IgD-negative memory B cell (primary cell): Measurements from ENCODE around the gene CDC45. TPM values are rescaled to one million over a fixed set of nuclear protein-coding genes. Genes with fewer than 3 reads are reported as not detected.
"Not testable (repeated sequence)": the region's sequence is repeated elsewhere in the genome, so short reads cannot be mapped to it uniquely, and the experiment has no call there.

Source experiments
- H3K27ac Mint-ChIP-seq, 3 donors: one replicate each; pipeline ENCODE4 v1.8.0; 2020 to 2022; ENCODE audit warnings: mild to moderate bottlenecking in 3 of 3, mixed read lengths in 3 of 3, moderate library complexity in 1 of 3
- H3K27me3 Mint-ChIP-seq: one replicate; pipeline ENCODE4 v1.8.0; 2021; ENCODE audit warnings: mixed read lengths
- H3K36me3 Mint-ChIP-seq: one replicate; pipeline ENCODE4 v1.8.0; 2020; ENCODE audit warnings: mild to moderate bottlenecking, mixed read lengths
- H3K4me1 Mint-ChIP-seq, 3 donors: one replicate each; pipeline ENCODE4 v1.8.0; 2020 to 2022; ENCODE audit warnings: mixed read lengths in 3 of 3, mild to moderate bottlenecking in 1 of 3
- H3K4me3 Mint-ChIP-seq, 4 donors: one replicate each; pipeline ENCODE4 v1.8.0; 2020 to 2022; ENCODE audit warnings: mild to moderate bottlenecking in 4 of 4, mixed read lengths in 4 of 4, moderate library complexity in 3 of 4
- H3K9me3 Mint-ChIP-seq, 3 donors: one replicate each; pipeline ENCODE4 v1.8.0; 2020 to 2021; ENCODE audit warnings: mixed read lengths in 3 of 3, mild to moderate bottlenecking in 1 of 3
- polyA plus RNA-seq: library from polyadenylated mRNA; unstranded; fragments of 300-500 nt; fragmentation: Illumina TruSeq; gene quantifications from one replicate; pipeline ENCODE4 v1.2.3, GENCODE V29; 2021

The CDC45 gene
- polyA plus RNA-seq, 1 donor from 2014 or later, result 0.39 TPM

DNA sequence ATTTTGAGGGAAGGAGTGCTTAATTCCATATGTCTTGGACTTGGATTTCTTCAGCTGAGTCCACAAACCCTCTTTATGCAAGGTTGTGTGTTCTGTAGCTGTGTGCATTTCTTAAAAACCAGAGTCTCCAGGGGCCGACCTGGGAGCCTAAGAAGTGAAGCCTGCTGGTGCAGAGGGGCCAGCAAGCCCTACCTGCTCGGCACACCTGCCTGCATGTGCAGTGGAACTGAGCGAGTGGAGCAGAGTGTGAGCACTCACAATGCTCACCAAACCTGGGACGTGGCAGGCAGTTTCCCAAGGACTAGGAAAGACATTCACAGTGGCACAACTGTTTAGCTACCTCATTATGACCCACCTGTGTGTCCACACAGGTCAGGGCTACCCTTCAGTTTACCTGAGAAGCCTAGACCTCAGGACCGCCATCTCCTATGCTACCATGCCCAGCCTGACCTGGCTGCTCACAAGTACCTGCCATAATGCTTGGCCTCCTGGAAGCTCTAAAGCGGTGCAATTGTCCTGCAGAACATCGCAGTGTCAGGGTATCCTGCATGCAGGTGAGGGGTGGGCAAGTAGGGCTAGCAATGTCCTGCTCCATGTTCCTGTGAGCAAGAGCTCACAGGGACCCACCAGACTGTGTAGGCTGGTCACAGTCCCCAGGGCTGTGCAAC lies 36.0 kb upstream of the CDC45 start:
- H3K4me1 Mint-ChIP-seq, result peaks cover 22 to 37% (median 25%) of the 10 kb centered on the region in 3 donors
- no peaks in the 10 kb centered on the region for H3K9me3 Mint-ChIP-seq
- H3K36me3 Mint-ChIP-seq, result peaks cover 2% of the 10 kb centered on the region
- peak overlapping the region in 1 of 4 donors; percentile 48 for H3K4me3 Mint-ChIP-seq
- H3K27me3 Mint-ChIP-seq, result no peaks in the 10 kb centered on the region
- H3K27ac Mint-ChIP-seq, result peak overlapping the region in 2 of 3 donors; percentile 1 to 34

DNA sequence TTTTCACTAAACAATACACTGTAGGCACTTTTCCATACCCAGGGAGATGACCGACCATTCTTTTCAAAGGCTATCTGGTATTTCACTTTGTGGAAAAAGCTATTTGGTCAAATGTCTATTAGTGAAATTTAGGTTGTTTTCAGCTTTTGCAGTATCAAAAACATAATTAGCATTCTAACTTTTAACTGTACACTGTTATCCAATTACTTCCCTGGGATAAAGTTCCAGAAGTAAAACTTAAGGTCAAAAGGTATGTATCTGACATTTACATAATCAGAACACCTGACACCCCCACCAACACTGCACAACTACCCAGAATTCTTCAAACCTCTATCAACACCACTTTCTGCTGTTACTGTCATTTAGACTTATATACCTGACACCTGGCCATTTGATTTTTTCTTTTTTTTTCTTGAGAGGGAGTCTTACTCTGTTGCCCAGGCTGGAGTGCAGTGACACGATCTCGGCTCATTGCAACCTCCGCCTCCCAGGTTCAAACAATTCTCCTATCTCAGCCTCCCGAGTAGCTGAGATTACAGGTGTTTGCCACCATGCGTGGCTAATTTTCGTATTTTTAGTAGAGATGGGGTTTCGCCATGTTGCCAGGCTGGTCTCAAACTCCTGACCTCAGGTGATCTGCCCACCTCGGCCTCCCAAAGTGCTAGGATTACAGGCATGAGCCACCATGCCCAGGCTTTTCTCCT lies 34.3 kb upstream of the CDC45 start:
- peaks cover 25 to 38% (median 25%) of the 10 kb centered on the region in 3 donors for H3K4me1 Mint-ChIP-seq
- H3K4me3 Mint-ChIP-seq, result peak overlapping the region in 3 of 4 donors; percentile 4 to 72 (median 57)
- not testable (repeated sequence) for H3K9me3 Mint-ChIP-seq, H3K27me3 Mint-ChIP-seq, H3K36me3 Mint-ChIP-seq
- peak overlapping the region in 2 of 3 donors; percentile 6 to 31 for H3K27ac Mint-ChIP-seq

DNA sequence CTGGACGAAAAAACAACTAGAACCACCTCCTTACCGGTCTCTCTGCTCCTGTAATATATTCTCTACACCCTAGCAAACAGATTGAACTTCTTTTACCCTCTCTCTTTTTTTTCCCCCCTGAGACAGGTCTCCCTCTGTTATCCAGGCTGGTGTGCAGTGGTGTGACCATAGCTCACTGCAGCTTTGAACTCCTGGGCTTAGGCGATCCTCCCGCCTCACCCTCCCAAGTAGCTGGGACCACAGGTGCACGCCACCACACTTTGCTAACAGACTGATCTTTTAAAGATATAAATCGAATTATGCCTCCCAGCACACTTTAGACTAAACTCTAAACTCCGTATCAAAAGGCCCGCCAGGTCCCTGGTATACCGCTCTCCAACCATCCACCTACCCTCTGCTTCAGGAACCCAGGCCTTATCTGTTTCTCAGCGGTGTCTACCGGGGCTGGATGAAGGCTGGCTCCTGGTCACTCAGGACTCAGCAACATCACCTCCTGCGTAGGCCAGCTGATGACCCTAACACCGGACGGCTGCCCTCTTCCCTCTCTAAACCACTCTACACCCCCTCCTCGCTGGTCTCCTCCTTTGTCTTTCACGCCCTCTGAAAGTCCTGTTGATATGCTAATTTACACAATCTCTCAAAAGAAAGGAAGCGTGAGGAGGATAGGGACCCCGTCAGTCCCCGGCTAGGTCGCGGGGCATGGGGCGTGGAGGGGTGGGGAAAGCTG lies 33.0 kb upstream of the CDC45 start:
- Mint-ChIP-seq H3K27me3 (no peaks in the 10 kb centered on the region), H3K4me1 (peaks cover 22 to 37% (median 25%) of the 10 kb centered on the region in 3 donors), H3K4me3 (peak overlapping the region; percentile 84 to 98 (median 98)), H3K36me3 (peaks cover 2% of the 10 kb centered on the region), H3K9me3 (no peaks in the 10 kb centered on the region), H3K27ac (peak overlapping the region; percentile 81 to 97 (median 82))

DNA sequence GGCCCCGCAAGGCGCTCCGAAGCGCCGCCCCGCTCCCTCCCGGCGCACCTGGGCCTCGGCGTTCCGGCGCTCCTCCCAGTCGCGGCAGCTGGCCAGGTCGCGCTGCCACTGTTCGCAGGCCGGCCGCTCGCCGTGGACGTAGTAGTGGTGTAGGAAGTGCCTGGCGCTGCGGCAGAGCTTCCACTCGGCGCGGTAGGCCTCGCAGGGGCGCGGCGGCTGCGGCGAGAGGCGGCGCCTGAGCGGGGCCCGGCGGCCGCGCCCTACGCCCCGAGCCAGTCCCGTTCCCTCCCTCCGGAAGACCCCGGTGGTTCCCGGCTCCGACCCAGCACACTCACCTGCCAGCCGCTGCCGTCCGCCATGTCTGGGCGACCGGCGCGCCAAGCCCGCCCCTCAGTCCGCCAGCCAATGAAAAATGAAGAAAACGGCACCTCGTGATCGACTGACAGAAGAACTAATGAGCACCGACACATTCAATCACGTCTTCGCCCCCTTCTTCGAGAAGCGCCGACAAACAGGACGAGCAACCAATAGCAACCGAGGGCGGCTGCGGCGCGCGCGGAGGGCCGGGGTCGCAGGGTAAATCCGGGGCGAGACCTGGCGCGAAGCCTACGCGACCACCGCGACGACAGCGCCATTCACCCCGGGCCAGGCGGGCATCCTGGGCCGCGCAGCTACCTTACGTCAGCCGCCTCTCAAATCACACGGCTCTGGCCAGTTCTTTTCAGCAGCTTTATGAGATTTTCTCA lies 32.2 kb upstream of the CDC45 start, which contains the start of gene C22orf39:
TSS of gene C22orf39 (minus strand) at position 382 of the 746 bp plus-strand sequence. CDS start at position 359, 23 bp downstream.
- H3K9me3 Mint-ChIP-seq, result no peaks in the 10 kb centered on the region
- H3K27me3 Mint-ChIP-seq, result no peaks in the 10 kb centered on the region
- peaks cover 2% of the 10 kb centered on the region for H3K36me3 Mint-ChIP-seq
- peak within 1 kb of the TSS; percentile 84 to 98 (median 98) for H3K4me3 Mint-ChIP-seq
- H3K4me1 Mint-ChIP-seq, result peaks cover 22 to 35% (median 23%) of the 10 kb centered on the region in 3 donors
- peak within 1 kb of the TSS; percentile 83 to 99 (median 97) for H3K27ac Mint-ChIP-seq

DNA sequence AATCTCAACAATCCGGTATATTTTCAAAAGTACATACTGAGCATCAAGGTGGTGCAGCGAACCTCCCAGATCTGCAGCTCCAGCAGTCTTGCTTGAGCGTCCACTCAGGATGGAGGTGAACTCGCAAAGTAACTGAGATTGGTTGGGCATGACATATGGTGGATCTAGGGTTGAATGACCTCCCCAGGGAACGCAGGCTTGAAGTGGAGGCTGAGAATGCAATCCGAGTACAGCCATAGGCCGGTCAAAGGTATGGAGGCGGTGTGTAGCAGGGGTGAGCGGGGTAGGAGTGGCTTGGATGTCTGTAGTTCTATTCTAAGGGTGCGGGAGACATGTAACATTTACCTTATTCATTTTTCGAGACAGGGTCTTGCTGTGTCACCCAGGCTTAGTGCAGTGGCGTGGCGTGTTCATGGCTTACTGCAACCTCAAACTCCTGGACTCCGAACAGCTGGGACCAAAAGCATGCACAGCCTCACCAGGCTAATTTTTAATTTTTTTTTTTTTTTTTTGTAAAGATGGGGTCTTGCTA lies 31.6 kb upstream of the CDC45 start:
- H3K4me1 Mint-ChIP-seq, result peaks cover 22 to 34% (median 23%) of the 10 kb centered on the region in 3 donors
- H3K27ac Mint-ChIP-seq, result peak overlapping the region; percentile 83 to 99 (median 96)
- H3K9me3 Mint-ChIP-seq, result no peaks in the 10 kb centered on the region
- peaks cover 2% of the 10 kb centered on the region for H3K36me3 Mint-ChIP-seq
- H3K27me3 Mint-ChIP-seq, result no peaks in the 10 kb centered on the region
- H3K4me3 Mint-ChIP-seq, result peak overlapping the region; percentile 84 to 98 (median 98)

DNA sequence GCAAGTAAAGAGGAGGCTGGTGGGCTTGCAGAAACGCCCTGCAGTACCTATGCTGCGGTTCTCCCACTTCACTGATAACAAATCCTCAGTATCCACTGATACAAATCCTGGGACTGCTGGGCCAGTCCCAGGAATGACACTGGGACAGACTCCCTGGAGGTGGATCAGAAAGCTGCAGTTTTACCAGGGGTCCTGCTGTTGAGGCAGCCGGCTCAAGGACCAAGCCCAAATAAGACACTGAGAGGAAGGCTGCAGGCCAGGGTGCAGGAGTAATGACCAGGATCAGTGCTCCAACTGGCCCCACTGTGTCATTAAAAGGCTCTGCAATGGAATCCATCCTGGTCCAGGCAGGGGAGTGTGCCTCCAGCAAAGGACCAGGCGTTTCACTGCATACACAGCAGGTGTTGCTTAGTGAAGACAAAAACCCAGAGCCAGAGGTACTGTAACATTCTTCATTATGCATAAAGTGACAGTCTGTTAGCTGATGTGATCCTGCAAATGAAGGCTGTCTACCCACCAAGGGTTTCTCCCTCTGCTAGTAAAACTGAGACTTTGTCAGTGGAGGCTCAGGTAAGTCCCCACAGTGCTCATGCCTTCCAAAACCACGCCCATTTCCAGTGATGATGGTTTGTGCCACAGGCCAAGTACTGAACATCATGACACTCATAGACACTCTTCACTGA lies 30.8 kb upstream of the CDC45 start:
- H3K4me3 Mint-ChIP-seq, result peak overlapping the region in 2 of 4 donors; percentile 36 to 58
- H3K27ac Mint-ChIP-seq, result peak overlapping the region; percentile 32 to 96 (median 59)
- H3K4me1 Mint-ChIP-seq, result peaks cover 22 to 27% (median 23%) of the 10 kb centered on the region in 3 donors
- peaks cover 2% of the 10 kb centered on the region for H3K36me3 Mint-ChIP-seq
- H3K9me3 Mint-ChIP-seq, result no peaks in the 10 kb centered on the region
- H3K27me3 Mint-ChIP-seq, result no peaks in the 10 kb centered on the region

DNA sequence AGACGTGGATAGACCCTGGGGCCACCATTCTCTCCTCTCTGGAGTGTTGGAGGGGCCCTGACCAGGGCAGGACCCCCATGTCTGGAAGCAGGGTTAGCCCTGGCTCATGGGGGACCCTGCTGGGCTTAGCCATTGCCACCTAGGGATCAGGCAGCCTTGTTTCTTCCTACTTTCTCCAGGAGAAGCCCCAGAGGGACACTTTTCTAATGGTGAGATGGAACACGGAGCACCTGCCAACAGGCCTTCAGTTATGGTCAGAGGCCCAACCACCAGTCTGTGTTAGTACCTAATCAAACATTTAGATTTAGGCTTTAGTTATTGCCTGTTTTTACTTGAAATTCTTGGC lies 30.3 kb upstream of the CDC45 start:
- H3K27ac Mint-ChIP-seq, result peak overlapping the region in 2 of 3 donors; percentile 32 to 67
- H3K4me3 Mint-ChIP-seq, result peak overlapping the region in 1 of 4 donors; percentile 13
- no peaks in the 10 kb centered on the region for H3K27me3 Mint-ChIP-seq
- no peaks in the 10 kb centered on the region for H3K36me3 Mint-ChIP-seq
- peaks cover 22 to 26% (median 23%) of the 10 kb centered on the region in 3 donors for H3K4me1 Mint-ChIP-seq
- no peaks in the 10 kb centered on the region for H3K9me3 Mint-ChIP-seq

DNA sequence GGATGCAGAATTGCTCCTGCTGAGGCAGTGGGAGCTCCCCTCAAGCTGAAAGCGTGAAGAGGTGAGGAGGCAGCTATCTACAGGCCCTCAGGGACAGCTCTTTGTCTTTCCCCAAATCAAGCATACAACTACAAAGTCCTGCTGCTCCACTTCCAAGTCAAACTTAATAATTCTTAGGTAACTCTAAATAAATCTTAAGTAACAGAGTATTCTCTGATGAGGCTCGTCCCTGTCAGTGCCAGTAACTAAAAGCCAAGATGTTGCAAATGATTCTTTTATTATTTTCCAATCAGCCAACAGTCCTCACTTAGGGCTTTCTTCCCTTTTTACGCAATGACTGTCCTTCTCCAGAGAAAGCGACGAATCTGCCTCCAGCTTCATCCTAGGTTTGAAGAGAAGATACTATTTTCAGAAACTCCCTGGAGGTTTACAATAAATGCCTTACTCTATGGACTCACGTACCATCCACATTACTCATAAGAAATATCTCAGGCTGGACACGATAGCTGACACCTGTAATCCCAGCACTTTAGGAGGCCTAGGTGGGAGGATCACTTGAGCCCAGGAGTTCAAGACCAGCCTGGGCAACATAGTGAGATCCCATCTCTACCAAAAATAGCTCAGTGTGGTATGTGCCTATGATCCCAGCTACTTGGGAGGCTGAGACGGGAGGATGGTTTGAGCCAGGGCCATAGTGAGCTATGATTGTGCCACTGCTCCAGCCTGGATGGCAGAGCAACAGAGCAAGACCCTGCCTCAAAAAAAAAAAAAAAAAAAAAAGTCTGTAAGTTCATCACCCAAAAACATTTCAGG lies 29.2 kb upstream of the CDC45 start:
- Mint-ChIP-seq H3K9me3 (no peaks in the 10 kb centered on the region), H3K27ac (no peak overlapping the region), H3K4me1 (peaks cover 15 to 21% (median 20%) of the 10 kb centered on the region in 3 donors), H3K4me3 (peak overlapping the region in 1 of 4 donors; percentile 26), H3K36me3 (no peaks in the 10 kb centered on the region), H3K27me3 (no peaks in the 10 kb centered on the region)

DNA sequence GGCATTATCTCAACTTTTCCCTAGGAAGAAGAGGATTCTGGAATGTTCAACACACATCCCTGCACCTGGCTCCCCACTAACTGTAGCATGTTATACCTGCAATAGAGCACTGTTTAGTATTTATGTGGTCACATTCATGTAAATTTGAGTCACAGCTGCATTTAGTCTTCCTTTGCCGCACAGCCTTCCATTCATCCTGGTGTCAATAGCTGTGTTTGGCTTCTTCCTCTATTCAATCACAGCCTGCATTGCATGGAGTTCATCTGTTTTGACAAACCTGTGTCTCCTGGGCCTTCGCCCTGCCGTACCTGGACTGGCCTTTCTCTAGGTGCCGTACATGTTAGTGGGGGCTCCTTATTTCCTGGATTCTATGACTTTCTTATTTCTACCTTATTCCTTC lies 28.1 kb upstream of the CDC45 start:
- peak overlapping the region in 1 of 4 donors; percentile 56 for H3K4me3 Mint-ChIP-seq
- no peaks in the 10 kb centered on the region for H3K9me3 Mint-ChIP-seq
- H3K36me3 Mint-ChIP-seq, result peaks cover 1% of the 10 kb centered on the region
- no peak overlapping the region for H3K27ac Mint-ChIP-seq
- H3K4me1 Mint-ChIP-seq, result peaks cover 10 to 16% (median 14%) of the 10 kb centered on the region in 3 donors
- no peaks in the 10 kb centered on the region for H3K27me3 Mint-ChIP-seq

DNA sequence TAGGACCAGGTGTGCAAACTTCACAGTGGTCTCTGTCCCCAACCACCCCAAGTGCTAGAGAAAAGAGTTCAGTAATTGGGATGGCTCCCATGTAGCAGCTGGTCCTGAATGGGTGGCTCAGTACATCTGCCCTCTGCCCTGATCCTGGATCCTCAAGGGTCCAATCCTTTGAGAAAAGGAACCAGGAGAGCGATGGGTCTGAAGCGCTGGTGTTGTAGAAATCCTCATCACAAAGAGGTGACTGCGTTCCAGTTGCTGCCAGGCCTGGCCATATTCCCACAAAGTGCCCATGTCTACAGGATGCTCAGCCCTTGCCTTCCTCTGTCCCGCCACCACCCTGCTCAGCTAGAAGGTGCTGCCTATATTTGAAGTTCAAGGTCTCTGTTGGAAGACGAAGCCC lies 26.0 kb upstream of the CDC45 start:
- Mint-ChIP-seq H3K4me3 (no peak overlapping the region), H3K4me1 (peaks cover 0 to 6% (median under 1%) of the 10 kb centered on the region in 3 donors), H3K36me3 (peaks cover 1% of the 10 kb centered on the region), H3K27me3 (no peaks in the 10 kb centered on the region), H3K27ac (peak overlapping the region in 1 of 3 donors; percentile 23), H3K9me3 (no peaks in the 10 kb centered on the region)

DNA sequence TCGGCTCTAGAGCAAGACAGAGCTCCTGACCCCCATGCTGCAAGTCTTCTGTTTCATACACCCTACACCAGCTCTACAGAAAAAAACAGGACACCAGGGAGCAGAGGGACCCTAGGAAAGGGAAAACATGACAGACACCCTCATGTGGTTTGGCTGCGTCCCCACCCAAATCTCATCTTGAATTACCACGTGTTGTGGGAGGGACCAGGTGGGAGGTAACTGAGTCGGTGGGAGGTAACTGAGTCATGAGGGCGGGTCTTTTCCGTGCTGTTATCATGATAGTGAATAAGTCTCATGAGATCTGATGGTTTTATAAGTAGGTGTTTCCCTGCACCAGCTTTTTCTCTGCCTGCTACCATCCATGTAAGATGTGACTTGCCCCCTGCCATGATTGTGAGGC lies 25.6 kb upstream of the CDC45 start:
- H3K27me3 Mint-ChIP-seq, result no peaks in the 10 kb centered on the region
- H3K27ac Mint-ChIP-seq, result peak overlapping the region in 1 of 3 donors; percentile 23
- peaks cover 0 to 4% (median 0%) of the 10 kb centered on the region in 3 donors for H3K4me1 Mint-ChIP-seq
- H3K4me3 Mint-ChIP-seq, result peak overlapping the region in 1 of 4 donors; percentile 65
- H3K36me3 Mint-ChIP-seq, result peaks cover 1% of the 10 kb centered on the region
- no peaks in the 10 kb centered on the region for H3K9me3 Mint-ChIP-seq

DNA sequence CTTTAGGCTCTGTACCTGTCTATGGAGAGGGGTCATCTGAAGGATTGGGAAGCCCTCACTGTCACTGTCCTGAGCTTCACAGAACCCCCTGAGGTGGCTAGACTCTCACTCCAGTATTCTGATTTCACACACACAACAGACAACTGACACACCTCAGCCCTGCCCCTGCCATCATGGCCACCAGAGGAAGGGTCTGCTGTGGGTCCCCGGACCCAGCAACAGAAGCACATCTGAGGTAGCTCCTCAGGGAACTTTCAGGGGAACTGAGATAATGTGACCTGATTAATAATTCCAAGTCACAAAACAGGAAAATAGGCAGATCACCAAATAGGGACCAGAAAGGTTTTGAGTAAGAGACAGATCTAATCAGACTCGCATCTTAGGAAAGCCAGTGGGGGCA lies 24.7 kb upstream of the CDC45 start:
- Mint-ChIP-seq H3K4me1 (peaks cover 0 to 4% (median 0%) of the 10 kb centered on the region in 3 donors), H3K36me3 (peaks cover 2% of the 10 kb centered on the region), H3K4me3 (no peak overlapping the region), H3K27ac (no peak overlapping the region), H3K9me3 (no peaks in the 10 kb centered on the region), H3K27me3 (no peaks in the 10 kb centered on the region)
